NCI-H2196 (cell line): ENCODE results near the gene RAD51B.

ENCODE experiments used
- DNase-seq: peaks from one replicate; lab custom pipeline; 2025; ENCODE audit not compliant: unreplicated experiment; lab: John Stamatoyannopoulos, UW

RAD51B gene

GRCh38 chr14:68343534-68344118 is 524.0 kb downstream of the RAD51B start:
- no peak for DNase-seq

GRCh38 chr14:68345738-68346137 is 526.2 kb downstream of the RAD51B start:
- DNase-seq = no peak

GRCh38 chr14:68346556-68347343 is 527.2 kb downstream of the RAD51B start:
- DNase-seq = no peak

DNA sequence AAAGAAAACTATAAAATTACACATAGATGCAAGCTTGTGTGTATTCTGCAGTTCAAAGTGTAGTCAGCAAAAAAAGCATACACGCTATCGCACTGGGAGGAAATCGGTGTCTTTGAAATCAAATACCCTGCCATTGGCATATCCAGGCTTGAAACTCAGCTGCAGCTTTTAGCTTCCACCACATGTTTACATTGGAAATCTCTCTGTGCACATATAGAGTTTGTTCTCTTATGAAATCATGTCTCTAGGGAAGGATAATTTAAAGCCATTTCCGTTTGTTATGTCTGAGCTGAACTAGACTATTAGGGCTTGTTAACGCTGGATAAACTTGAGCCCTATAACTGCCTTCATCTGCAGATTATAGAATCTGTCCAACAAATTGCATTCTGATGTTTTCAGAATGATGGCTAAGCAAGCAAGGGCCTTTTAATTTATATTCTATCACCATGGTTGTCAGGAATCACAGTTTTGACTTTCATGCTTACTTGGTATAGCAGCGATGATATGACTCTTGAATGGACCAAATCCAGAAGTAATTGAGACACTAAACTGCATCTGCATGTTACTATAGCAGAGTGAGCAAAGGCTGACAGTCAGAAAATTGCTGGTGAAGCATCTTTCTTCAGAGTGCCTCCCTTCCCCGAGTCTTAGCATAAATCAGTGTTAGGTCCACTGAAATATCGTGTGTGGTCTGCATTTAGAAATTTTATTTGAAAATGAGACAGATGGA is 530.5 kb downstream of the RAD51B start:
- no peak for DNase-seq

- DNase-seq = no peak
Observed at GRCh38 chr14:68355415-68355814, 535.8 kb downstream of the RAD51B start.

DNA sequence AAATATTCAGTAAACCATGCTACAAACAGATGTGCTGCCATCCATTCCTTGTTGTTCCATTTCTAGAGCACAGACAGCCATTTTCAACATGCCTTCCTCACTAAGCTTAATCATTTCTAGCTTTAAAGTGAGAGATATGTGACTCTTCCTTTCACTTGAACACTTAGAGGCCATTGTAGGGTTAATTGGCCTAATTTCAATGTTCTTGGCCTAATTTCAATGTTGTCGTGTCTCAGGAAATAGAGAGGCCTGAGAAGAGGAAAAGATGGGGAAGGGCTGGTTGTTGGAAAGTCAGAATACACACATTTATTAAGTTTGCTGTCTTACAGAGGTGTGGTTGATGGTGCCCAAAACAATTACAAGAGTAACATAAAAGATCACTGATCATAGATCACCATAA is 538.2 kb downstream of the RAD51B start:
- DNase-seq = no peak

GRCh38 chr14:68358500-68358899 is 538.9 kb downstream of the RAD51B start:
- no peak for DNase-seq

DNA sequence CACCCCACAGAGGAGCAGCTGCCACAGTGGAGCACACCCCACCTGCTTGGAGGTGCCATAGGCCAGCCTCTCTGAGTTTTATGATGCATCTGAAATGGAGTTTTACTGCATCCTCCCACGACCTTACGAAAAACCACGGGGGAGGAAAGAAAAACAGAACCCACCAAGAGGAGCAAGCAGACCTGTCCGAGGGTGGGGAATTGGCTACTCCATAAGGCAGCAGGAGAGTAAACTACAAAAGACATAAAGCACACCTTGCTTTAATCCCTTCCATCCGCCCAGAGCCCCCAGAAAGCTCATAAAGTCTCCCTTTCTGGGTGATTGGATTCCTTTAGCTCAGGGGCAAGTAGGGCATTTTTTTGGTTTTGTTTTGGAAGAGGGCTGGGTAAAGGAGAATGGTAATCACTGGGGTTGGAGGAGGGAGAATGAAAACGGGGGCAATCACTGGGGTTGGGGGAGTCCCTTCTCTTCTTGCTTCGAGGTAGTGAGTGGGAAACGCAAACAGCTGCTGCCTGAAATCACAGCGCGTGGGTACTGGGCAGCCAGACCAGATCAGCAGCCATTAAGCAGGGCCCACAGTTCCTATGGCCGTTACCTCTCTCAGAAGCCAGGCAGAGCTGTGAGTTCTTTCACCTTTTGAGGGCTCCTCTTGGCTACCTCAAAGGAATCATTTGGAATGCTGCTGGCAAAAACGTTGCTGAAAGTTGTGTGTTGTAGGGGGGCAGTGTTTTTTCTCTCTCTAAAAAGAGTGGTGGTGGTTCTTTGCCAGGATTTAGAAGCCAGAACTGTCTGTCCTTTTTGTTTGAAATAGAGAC is 539.6 kb downstream of the RAD51B start:
- DNase-seq = no peak

DNA sequence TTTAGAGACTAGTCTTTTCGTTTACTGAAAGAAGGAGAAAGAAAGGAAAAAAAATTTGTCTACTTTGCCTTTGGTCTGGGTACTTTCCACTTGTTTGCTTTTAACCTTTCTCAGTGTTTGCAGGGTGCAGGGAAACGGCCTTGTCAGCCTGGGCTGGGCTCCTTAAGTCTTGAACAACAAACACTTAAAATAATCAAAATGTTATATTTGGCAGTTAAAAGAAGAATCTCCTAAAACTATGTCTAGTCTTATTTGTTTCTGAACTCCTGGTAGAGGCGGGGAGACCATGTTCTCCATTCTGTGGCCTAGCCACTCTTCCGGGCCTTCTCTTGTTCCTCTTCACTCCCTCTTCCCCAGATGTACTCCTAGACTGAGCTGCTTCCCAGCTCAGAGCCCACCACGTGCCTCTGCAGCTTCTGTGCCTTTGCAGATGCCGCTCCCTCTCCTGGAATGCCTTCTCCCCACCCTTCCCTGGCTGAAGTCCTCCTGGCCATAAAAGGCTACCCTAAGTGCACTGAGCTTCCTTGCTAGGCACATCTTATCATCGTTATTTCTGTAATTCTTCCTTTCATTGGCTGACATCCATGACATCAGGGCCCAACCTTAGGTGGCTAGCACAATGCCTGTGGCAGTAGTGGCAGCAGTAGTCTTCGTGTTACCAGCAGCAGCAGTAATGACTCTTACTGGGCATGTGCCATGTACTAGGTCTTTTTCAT is 540.4 kb downstream of the RAD51B start:
- DNase-seq = no peak

GRCh38 chr14:68361231-68361630 is 541.7 kb downstream of the RAD51B start:
- no peak for DNase-seq

DNA sequence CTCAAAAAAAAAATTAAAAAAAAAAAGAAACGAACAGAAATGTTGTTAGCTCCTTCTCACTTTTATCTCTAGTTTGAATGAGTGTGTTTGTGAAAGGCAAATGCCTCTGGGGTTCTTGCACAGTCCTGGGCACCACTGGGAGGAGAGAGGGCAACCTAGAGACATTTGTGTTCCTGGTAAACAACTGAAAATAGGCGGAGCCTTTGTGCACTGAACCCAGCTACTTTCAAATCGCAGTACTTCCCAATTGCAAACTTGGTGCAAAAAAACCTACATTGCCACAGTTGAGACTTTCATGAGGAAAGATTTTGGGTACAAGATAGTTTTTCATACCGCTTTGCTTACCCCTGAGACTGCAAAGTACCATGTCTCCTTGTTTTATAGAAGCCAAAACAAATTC is 543.3 kb downstream of the RAD51B start:
- DNase-seq = no peak

- DNase-seq = no peak
Observed at GRCh38 chr14:68363466-68363842, 543.9 kb downstream of the RAD51B start.

DNA sequence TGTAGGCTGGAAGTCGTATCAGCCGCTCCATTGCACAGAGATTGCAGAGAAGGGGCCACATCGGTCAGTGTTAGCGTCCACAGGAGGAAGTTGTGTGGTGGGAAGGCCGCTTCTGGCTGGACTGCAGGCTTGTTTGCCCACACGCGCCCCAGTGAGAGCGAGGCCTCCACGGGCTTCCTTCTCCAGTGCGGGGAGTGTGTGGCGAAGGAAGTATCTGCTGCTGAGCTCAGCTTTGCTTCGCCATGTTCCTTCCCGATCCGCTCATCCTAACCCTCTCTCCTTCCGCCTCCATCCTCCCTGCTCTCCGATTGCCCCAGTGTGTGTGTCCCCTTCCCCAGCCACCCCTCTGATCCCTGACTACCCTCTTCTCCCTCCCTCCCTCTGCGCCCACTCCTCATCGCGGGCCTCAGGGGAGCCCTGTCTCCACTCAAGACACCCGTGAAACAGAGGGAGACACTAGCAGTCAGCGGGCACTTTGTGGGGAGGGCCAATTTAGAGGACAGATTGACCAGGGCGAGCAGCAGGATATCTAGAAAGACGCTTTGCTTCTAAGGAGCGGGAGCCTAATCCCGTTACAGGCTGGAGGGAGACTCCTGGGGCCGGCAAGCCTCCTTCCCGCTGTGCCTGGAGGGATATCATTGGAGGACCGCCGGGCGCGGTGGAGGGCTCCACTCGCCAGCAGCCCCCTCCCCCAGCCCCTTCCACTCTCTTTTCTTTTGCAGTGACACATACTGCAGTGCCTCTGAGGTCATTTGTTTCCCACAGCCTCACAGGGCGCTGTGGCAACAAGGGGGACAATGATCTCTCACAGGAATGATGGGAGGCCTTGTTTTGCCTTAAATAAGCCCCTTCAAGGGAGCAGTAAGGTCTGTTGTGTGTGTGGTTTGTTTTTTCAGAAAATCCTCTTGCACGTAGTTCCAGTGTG is 544.5 kb downstream of the RAD51B start:
- DNase-seq = no peak

GRCh38 chr14:68364792-68365192 is 545.2 kb downstream of the RAD51B start:
- DNase-seq = no peak

DNA sequence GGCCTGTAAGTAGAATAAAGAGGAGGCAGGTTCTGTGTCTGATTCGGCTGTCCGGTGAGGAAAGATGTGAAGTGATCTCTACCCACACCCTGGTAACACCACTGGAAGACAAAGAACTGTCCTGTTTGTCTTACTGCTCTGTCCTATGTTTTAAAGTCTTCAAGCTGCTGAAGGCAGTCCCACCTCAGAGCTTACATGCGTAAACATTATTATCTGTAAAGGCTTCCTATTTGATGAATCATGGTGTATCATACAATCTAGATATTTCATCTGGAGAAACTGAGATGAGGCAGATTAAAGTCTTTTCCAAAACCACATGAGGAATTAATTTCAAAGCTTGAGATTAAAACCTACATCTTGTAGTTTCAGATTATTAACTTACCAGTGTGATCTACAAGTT is 545.6 kb downstream of the RAD51B start:
- DNase-seq = no peak

DNA sequence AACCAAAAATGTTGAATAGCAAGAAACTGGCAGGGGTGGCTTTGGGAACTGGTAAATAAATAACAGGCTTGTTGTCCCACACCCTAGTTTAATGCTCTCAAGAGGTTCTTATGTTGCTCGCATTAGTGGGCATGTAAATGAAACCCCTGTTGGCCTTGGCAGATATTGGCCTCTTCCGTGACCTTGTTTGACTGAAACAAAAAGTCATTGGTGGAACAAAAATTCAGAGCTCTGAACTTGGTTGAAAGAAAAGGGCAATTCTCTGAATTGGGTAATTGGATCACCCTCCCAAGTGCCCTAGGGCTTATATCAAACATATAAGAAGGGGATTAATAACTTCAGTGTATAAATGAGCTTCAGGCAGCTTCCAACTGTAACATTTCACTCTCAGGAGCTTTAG is 547.1 kb downstream of the RAD51B start:
- no peak for DNase-seq

- no peak for DNase-seq
Observed at GRCh38 chr14:68367536-68367935, 548.0 kb downstream of the RAD51B start.

GRCh38 chr14:68368850-68369249 is 549.3 kb downstream of the RAD51B start:
- no peak for DNase-seq

DNA sequence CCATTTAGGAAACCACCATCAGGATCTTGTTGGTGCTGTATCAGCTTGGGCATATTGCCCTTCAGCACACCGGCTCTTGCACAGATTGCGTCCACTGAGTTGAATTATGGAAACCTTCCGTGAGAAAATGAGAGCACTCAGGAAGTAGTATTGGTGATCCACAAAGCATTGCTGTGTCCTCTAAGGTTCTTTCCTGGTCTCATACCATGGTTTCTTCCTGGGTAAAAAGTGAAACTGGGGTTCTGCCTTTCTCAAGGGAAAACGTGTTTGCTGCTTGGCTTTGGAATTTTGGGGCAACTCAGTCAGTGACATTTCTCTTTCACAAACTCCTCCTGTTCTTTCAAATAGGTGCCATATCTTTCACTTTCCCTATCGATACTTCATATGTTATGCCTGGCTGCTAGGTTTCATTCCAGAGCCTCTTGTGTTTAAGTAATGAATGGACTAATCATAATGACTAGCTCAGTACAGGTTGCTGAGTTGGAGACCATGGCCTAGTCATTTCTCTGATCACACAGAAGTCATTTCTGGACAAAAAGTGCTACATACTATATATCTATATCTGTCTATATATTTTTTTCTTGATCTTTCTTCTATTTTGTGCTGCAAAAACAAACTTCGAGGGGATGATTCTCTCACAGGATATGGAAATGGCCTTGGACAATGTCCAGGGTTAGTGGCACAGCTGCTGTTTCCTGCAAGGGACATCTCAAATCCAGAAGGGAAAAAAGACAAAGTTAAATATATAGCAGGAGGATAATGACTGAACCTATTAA is 549.9 kb downstream of the RAD51B start:
- DNase-seq = no peak
